ENCODE results near the gene NAE1.
"Not testable (repeated sequence)": the region's sequence is repeated elsewhere in the genome, so short reads cannot be mapped to it uniquely, and the experiment has no call there.

Gene NAE1

DNA sequence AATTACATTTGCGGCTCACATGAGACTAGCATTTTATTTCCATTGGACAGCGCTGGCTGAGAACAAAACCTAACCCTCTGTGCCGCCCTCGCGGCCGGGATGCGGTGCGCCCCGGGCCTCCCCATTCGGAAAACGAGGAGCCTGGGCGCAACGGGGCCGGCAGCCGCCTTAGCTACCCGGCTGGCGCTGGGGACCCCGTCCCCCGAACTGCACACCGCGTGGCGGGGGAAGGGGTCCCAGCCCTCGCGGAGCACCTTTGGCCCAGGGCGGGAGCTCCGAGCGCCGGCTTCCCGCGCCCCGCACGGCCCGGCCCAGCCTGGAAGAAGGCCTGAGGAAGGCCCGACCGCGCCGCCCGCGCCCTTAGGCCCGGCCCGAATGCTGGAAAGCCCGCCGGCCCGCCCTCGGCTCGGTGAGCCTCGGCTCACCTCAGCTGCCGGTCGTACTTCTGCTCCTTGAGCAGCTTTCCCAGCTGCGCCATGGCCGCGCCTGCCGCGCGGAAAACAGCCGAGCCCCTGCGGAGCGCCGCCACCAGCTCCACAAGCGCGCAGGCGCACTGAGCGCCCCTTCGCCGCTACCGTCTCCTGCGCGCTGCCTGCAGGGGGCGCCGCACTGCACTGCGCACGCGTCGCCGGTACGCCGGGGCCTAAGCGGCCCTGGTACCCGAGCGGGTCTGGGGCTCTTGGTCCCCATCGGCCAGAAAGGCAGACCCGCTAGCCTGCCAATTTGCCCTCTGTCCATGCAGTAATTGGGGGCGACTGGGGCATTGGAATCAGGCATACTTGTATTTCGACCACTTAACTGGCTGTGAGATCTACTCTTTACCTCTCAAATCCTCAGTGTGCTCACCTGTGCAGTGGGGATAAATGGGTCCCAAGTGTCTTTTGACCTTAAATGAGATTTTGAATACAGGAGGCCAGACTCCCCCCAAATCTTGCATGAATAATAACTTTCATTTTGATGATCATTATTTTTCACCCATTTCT is at the start of gene NAE1:
Gene NAE1 (minus strand): TSS at position 555 of the 983 bp plus-strand sequence. CDS start 77 bp downstream, at position 478.
- peak; percentile 88 for DNase-seq

DNA sequence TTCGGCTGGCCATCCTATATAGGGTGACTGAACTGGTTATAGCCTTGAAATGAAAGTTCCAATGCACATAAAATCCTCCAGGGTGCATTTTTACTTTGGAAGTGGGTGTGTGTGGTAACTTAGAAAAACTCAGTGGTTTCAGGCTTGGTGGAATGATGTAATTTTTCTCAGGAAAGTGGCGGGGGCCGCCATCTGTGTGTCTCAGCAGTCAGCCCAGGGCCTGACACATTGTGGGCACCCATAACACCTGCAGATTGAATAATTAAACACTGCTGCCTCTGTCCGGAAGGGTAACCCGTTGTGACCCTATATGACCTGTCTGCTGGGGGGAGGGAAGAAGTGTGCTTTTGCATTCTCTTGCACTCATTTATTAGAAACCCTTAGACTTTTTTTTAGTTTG is 47.3 kb upstream of the NAE1 start:
- DNase-seq, result peak; percentile 46

DNA sequence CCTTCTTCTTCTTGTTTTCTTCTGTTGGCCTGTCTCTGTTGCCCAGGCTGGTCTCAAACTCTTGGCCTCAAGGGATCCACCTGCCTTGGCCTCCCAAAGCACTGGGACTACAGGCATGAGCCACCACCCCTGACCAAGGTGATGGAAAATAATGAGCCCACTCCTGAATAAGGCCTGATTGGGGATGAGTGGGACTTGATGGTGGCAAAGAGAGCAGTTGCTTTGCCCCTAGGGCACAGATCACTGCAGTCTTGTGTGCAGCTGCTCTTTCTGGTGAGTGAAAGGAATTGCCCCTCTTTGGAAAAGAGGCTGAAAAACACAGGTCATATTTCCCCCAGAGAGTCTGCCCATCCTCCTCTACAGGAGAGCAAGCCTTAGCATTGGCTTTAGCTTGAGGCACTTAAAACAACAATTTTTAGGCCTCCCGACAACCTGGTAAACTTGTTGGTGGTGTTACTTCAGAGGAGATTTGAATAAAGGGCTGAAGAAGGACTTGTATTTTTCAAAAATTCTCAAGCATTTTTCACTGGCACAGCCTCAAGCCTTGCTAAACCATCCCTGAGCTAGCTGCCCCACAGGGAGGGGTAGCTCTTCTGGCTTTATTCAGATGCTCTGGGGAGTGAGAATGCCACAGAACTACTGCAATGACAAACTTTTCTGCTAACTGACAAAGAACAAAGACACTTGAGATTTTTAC is 43.5 kb upstream of the NAE1 start:
- DNase-seq, result no peak

DNA sequence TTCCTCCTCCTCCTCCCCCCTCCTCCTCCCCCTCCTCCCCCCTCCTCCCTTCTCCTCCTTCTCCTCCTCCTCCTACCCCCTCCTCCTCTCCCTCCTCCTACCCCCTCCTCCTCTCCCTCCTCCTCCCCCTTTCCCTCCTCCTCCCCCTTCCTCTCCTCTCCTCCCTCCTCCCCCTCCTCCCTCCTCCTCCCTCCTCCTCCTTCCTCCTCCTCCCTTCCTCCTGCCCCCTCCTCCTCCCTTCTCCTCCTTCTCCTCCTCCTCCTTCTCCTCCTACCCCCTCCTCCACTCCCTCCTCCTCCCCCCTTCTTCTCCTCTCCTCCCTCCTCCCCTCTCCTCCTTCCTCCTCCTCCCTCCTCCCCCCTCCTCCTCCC is 42.9 kb upstream of the NAE1 start:
- no peak for DNase-seq

DNA sequence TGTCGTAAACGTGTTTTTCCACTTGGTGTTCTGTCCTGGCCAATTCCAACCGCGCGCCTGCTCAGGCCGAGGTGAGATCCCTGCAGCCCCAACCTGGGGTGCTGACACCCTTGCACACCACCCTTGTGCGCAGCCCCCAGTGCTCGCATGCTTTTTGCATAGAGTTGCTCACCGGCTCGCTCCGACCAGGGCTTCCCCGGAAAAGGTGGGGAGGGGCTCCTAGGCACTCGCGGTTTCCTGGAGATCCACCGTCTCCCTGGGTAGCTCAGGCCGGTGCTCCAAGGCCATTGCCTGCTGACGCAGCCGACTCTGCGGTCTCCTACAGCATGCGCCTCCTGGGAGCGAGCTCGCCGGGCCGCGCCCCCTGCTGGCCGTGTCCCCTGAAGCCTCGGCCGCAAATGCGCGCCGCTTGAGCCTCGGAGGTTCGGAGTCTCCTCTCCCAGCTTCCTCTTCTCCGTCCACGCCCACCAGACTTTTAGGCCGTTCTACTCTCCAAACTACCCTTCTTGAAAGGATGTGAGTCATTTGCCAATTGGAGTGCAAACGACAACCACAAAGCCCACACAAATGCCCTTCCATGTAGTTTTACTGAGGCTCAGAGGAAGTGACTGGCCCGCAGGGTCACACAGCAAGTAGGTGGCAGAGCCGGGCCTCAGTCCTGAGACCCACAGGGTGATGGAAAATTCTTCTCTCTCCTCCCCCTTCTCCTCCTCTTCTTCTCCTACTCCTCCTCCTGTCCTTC is 42.3 kb upstream of the NAE1 start:
- DNase-seq, result peak; percentile 87

DNA sequence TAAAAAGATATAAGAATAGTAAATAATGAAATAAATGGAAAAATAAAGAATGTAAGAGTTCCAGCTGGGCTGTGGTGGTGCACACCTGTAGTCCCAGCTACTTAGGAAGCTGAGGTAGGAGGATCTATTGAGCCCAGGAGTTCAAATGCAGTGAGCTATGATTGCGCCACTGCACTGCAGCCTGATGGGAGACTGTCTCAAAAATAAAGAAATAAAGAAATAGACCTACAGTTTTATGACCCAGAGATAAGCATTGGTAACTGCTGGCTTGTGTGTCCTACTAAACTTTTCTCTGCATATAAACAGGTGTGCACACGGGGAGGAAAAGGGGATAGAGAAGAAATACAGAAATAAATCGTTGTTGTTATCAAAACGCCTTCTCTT is 41.8 kb upstream of the NAE1 start:
- no peak for DNase-seq

DNA sequence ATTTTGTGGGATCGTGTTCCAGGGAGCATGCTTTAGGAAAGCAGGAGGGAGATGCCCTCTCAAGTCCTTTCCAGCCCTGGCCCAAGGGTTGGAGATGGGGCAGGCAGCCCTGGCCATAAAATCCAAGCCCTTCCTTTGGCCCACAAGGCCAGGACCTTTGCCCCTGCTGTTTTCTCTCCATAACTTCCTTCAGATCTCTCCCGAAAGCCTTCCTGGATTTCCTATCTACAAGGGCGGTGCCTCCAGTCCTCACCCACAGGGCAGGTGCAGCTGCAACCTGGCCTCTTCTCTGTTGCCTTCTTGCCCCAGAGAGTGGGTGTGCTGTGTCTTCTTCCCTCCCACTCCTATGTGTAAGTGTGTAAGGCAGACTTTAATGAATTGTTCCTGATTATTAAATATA is 41.1 kb upstream of the NAE1 start:
- no peak for DNase-seq

DNA sequence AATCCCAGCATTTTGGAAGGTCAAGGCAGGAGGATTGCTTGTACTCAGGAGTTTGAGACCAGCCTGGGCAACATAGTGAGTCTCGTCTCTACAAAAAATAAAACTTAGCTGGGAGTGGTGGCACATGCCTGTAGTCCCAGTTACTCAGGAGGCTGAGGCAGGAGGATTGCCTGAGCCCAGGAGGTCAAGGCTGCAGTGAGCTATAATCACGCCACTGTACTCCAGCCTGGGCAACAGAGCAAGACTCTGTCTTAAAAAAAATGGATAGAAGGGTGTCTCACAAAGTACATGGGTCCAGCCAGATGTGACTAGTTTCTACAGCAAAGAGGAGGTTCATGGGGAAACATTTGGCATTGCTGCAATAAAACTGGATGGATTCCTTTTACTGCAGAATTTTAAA is 40.6 kb upstream of the NAE1 start:
- DNase-seq, result not testable (repeated sequence)

DNA sequence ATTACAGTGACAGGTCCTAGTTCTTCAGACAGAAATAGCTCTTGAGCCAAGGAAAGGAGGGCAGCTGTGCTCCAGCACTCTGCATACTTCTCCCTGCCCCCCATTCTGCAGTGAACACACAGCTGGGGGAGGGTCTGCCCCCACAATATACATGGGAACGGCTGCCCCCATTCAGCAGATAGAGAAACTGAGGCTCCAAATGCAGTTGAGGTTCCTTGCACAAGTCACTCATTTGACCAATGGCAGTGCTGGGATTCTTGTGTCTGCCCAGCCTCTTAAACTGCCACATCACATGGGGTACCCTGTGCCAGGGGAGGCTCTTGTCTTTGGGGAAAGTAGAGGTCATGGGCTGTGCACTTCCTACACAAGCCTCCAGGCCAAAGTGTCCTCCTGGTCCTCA is 38.6 kb upstream of the NAE1 start:
- DNase-seq, result no peak

DNA sequence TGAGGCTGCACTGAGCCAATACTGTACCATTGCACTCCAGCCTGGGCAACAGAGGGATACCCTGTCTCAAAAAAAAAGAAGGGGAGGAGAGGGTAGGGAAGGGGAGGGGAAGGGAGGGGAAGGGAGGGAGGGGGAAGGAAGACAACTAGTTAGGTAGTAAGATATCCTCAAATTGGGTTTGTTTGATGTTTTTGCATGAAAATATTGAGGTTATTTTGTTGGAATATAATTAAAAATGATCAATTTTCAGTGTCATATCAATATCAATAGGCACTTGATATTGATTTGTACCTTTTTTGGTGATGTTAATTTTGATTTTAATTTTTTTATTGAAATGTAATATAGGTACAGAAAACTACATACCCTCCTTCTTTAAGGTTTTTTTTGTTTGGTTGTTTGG is 32.9 kb upstream of the NAE1 start:
- no peak for DNase-seq

DNA sequence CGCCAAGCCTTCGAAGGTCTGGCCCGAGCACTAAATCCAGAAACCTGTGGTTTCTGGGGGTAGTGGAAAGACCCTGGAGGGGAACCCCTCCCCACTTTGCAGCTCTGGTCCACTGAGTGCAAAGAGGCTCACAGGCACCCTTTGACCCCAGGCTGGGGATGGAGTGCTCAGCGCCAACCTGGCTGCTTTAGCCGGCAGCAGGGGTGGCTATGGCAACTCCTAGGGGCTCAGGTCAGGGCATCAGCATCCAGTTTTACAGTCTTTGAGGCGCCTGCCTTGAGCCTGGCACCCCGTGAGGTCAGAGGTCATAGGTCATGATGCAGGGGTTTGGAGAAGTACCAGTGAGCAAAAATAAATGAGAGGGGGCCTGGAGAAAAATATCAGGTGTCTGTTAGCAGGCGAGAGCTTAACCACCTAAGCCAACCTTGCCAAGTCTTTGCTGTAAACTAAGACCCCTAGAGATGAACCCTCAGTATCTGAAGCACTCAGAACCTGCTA is 31.3 kb upstream of the NAE1 start:
- no peak for DNase-seq

DNA sequence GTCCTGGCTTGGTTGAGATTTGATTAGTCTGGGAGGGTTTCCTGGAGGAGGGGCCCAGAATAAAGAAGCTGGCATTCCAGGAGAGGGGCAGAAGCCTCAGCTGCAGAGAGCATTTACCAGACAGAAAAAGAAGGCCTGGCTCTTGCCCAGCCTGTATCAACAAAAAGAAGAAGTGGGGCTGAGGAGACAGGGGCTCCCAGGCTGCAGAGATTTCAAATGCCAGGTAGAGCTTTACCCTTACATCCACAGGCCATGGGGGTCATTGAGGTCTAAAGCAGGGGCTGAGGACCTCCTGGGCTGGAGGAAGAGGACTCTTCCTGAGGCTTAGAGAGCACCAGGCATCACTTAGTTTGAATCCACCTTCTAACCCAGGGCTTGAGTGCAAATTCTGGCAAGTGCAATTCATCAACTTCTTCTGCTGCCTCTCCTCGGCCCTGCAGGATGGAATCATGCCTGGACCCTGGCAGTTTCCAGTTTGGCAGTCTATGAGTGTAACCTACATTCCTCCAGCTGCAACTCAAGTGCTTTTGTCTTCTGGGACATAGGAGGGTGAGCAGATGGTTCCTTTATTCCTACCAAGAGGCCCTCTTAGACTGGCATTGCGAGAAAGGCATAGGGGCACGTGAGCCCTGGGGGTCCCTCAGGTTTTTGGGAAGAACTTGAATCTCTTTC is 28.8 kb upstream of the NAE1 start:
- DNase-seq, result no peak

DNA sequence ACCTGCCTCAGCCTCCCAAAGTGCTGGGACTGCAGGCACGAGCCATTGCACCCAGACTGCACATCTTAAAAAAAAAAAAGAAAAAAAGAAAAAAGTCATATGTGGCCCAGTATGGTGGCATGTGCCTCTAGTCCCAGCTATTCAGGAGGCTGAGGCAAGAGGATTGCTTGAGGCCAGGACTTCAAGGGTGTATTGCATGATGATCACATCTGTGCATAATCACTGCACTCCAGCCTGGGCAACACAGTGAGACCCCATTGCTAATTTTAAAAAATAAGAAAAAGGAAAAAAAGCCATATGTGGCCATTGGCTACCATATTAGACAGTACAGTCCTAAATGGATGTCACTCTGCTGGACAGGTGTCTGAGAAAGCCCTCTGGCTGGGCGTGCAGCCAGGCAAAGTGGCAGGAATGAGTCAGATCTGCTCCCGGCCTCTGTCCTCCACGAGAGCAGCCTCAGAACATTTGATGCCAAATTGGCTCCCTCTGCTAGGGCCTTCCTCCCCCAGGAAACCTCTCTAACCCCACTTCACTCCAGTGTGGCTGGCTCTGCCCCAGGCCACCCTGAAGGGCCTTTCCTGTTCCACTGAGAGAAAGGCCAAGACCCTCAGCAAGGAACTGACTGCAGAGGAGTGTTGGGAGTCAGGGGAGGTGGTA is 28.1 kb upstream of the NAE1 start:
- DNase-seq, result no peak

DNA sequence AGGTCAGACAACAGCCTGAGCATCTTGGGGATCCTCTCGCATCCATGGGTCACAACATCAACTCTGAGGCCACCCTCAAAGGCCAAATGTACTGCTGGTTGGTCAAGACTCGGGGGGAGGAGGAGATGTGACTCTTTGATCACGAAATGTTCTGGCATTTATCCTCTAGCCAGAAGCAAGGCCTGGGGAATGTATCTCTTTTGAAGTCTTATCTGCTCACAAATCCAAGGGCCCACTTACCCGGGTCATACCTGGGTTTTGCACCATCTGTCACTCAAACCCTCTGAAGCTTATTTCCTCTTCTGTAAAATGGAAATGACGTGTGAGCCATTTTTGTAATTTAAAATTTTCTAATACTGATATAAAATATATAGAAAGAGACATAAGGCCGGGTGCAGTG is 26.7 kb upstream of the NAE1 start:
- DNase-seq, result no peak

DNA sequence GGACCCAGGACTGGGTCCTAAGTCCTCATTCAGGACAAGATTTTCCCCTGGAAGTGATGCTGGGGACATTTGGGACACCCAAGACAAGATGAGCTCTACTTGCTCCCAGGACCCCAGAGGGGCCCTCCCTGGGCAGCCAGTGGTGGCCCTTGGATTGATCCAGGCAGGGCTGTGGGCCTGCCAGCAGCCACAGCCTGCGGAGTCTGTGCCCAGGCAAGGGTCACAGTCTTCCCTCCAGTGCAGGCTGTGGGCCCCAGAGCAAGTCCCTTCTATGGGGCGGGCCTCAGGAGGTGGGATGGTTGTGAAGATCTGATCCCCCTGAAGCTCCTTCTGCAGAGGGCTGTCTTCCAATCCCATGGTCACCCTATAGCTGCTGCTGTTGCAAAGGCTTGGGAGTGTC is 26.0 kb upstream of the NAE1 start:
- no peak for DNase-seq

DNA sequence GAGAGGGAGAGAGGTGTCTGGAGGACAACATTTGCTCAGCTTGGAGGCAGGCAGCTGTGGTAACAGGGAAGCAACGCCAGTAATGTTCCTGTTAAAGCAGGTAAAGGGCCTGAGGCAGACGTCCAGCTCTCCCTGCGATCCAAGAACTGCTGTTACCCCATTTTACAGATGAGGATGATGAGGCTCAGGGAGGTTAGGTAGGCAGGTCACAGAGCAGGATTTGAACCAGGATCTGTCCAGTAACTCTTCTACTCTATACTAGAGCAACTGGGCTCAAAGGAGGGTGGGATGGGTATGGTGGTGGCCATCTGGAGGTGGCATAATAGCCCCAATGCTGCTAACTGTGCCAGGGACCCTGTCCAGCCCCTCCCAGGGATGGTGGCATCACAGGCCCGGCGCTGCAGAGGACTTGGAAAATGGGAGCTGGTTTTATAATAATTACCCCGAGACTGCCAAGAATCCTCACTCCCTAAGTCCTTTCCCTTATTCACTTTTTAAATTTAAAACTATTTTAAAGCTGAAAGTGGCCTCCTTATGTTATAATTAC is 25.5 kb upstream of the NAE1 start:
- no peak for DNase-seq

DNA sequence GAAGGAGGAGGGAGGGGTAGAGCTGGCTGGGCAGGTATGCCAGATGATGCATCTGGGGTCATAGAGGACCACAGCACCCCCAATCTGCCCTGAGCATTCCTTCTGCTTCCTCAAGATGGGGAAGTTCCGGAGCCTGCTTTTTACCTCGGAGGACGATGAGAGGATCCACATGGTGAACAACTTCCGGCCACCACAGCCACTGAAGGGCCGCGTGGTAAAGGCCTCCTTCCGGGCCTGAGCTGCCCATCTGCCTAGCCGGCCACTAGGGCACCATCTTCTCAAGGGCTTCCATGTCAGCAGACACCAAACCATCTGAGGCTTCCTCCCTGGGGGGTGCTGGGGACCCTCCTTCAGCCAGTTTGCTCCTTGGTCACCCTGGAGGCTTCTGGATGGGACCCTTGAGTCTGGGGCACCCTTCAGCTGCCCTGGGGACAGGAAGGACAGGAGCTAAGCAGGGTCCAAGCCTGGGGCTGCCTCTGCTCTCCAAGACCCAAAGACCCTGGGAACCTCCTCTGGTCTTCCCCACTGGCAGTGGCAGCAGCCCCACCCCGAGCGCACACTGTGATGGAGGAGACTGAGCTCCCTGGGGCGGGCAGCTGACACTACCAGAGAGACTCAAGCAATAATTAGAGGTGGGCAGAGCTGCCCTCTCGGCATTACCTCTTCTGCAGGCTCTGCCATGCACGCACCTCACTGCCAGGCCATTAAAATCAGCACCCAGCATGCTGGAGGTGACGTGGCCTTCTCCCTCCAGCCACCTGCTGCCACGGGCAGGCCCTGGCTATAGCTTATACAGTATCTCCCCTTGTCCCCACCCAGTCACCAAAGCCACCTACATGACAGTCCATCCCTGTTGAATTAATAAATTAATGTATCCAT is 22.7 kb upstream of the NAE1 start:
- no peak for DNase-seq

DNA sequence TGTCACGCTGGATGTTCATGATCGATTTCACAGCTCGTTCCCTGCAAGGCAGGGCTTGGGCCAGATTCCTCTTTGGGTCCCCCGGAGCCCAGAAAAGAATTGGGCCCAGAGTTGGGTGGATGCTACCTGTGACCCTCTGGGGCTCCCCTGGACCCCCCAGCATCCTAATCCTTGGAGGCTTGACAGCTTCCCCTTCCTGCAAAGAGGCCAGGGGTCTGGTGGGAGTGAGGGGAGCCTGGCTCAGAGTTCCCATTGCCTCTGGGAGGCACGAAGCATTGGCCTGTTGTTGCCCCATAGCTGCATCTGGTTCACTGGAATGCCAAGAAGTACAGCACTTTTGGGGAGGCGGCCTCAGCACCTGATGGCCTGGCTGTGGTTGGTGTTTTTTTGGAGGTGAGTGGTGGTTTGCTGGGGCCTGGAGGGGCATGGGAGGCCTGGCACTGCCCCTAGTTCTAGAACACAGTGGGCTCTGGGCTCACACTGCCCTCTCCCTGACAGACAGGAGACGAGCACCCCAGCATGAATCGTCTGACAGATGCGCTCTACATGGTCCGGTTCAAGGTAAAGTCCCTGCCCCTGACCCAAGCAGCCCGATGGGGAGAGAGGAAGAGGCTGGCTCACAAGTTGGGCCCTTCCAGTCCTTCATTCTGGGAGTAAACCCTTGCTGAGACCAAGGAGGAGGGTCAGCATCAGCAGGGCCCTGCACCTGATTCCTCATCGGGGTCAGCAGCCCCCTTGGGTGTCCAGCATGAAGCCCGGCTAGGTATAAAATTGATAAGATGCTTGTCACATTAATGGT is 20.6 kb upstream of the NAE1 start:
- no peak for DNase-seq

DNA sequence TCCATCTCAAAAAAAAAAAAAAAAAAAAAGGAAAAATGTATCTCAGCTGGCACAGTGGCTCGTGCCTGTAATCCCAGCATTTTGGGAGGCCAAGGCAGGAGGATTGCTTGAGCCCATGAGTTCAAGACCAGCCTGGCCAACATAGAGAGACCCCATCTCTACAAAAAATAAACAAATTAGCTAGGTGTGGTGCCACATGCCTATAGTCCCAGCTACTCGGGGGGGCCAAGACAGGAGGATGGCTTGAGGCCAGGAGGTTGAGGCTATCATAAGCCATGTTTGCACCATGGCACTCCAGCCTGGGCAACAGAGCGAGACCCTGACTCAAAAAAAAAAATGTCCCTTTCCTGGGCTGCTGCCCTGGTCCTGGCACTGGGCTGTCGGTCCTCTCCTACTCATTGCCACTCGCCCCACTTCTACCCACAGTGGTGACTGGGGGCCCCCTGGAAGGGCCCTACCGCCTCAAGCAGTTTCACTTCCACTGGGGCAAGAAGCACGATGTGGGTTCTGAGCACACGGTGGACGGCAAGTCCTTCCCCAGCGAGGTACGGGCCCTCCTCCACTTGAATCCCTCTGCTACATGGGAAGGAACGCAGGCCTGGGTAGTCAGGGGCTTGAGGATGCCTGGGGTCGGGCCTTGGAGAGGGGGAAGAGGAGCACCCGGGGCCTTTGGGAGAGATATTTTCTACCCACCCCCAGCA is 19.5 kb upstream of the NAE1 start:
- no peak for DNase-seq
